ENCODE measurements around the gene ASTN2. TPM values are rescaled to one million over a fixed set of nuclear protein-coding genes. Genes with fewer than 3 reads are reported as not detected.

The ASTN2 gene
- total and polyA plus RNA-seq, 10 of the 15 experiments (the other 5 are each of a cell fraction or from before 2014, with no cell fraction given): 1.4 to 15.7 (median 7.0) TPM

DNA sequence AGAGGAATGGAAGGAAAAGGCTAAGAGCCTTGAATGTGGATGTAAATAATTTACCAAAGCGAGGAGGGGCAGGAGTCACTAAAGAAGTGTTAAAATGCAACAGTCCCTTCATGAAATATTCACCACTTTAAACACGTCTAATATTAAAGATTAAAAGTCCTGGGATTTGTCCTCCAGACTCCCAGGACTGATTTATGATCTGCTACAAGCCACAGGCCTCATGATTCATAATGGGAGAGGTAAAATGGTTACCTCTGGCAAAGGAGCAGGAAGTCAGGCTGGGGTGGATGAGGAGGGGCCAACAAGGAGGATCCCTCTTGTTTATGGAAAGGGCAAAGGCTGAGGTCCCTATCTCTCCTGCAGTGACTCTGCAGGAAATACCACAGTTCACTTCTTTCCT, 435.4 kb downstream of the ASTN2 start:
- H3K27ac ChIP-seq (ENCODE audit: control insufficient read depth, insufficient read depth): no peak overlapping the region
- H4K20me1 ChIP-seq (ENCODE audit: control insufficient read depth, insufficient read depth): no peaks in the 10 kb centered on the region
- DNase-seq (ENCODE audit: low read depth, low spot score) (no peak), FAIRE-seq (no peak), ATAC-seq (no peak)
- in situ Hi-C loops (cut with MboI): no loop called here
- RAD21 ChIA-PET (ENCODE audit: unreplicated experiment): no interaction called here
- no peaks in the 10 kb centered on the region for H3K36me3 ChIP-seq (ENCODE audit: control insufficient read depth in 2 of 2, insufficient read depth in 2 of 2, low read length in 1 of 2)
- intact Hi-C loops (cut with micrococcal nuclease; ENCODE audit: unreplicated experiment): loop anchor here (5.0 kb wide), 1 partner anchor 62 kb away; no protein-coding TSS in a partner anchor
- no peaks in the 10 kb centered on the region; the same call in 1 of the 2 replicates for H3K4me1 ChIP-seq (ENCODE audit: control insufficient read depth, insufficient read depth, low read length)
- 0% methylated on average over 2 of the region's 2 CpGs for WGBS (ENCODE audit: insufficient coverage, insufficient replicate concordance, low lambda C conversion rate, missing lambda C conversion rate)
- H3K27me3 ChIP-seq (replicated peaks in 1 of 2; ENCODE audit: control insufficient read depth in 2 of 2, insufficient read depth in 2 of 2, low read length in 1 of 2): no peaks in the 10 kb centered on the region; a peak in 2 of 4 replicates
- BruUV-seq (replicated peaks): no TSS peak
- no peak overlapping the region for H3K4me2 ChIP-seq (ENCODE audit: control insufficient read depth, insufficient read depth)
- POLR2A ChIA-PET: no interaction called here
- CTCF ChIA-PET: no interaction called here
- H3K79me2 ChIP-seq (ENCODE audit: control insufficient read depth, insufficient read depth, low read length): no peaks in the 10 kb centered on the region
- H3K9ac ChIP-seq (ENCODE audit: control insufficient read depth, insufficient read depth, low read length): no peak overlapping the region
- no peak overlapping the region for H2AFZ ChIP-seq (ENCODE audit: control insufficient read depth, low read depth, low read length)
- H3K9me3 ChIP-seq (replicated peaks; ENCODE audit: control insufficient read depth, insufficient read depth, low read length): no peaks in the 10 kb centered on the region
- no peak overlapping the region for H3K4me3 ChIP-seq
- SMC1A ChIA-PET (ENCODE audit: uncharacterized antibody, unreplicated experiment): no interaction called here
- TF ChIP-seq CREM (IDR thresholded peaks at IDR 0.05; ENCODE audit: low read depth) (no peak), IKZF1 (conservative IDR thresholded peaks at IDR 0.05) (no peak), TCF7 (IDR thresholded peaks at IDR 0.05; ENCODE audit: borderline replicate concordance) (no peak), JUNB (IDR thresholded peaks at IDR 0.05) (no peak), PRDM15 (CRISPR knock-in tag; IDR thresholded peaks at IDR 0.05) (no peak), RCOR1 (conservative IDR thresholded peaks at IDR 0.05; ENCODE audit: low read depth, low read length) (no peak), SREBF1 (IDR thresholded peaks at IDR 0.05; ENCODE audit: low read length) (no peak), GABPA (IDR thresholded peaks at IDR 0.05; ENCODE audit: low read depth) (no peak), NRF1 (conservative IDR thresholded peaks at IDR 0.05; ENCODE audit: low read depth, low read length) (no peak), KLF5 (IDR thresholded peaks at IDR 0.05; ENCODE audit: partially characterized antibody) (no peak), EZH2 (IDR thresholded peaks at IDR 0.05; ENCODE audit: borderline replicate concordance, control insufficient read depth, low read depth, low read length) (no peak), NBN (IDR thresholded peaks at IDR 0.05) (no peak), SUPT20H (IDR thresholded peaks at IDR 0.05; ENCODE audit: borderline replicate concordance, control insufficient read depth, low read depth, low read length) (no peak), POU2F2 (IDR thresholded peaks at IDR 0.05; ENCODE audit: borderline replicate concordance, low read depth, low read length) (no peak), EED (IDR thresholded peaks at IDR 0.05; ENCODE audit: low read depth) (no peak), CTCF (IDR thresholded peaks at IDR 0.05 in 2 of 3, conservative IDR thresholded peaks at IDR 0.05 in 1 of 3; ENCODE audit: control insufficient read depth in 2 of 3, extremely low read depth in 1 of 3, insufficient read depth in 1 of 3, low read depth in 3 of 3, low read length in 3 of 3) (no peak)
- TF ChIP-seq, protein P1, sequence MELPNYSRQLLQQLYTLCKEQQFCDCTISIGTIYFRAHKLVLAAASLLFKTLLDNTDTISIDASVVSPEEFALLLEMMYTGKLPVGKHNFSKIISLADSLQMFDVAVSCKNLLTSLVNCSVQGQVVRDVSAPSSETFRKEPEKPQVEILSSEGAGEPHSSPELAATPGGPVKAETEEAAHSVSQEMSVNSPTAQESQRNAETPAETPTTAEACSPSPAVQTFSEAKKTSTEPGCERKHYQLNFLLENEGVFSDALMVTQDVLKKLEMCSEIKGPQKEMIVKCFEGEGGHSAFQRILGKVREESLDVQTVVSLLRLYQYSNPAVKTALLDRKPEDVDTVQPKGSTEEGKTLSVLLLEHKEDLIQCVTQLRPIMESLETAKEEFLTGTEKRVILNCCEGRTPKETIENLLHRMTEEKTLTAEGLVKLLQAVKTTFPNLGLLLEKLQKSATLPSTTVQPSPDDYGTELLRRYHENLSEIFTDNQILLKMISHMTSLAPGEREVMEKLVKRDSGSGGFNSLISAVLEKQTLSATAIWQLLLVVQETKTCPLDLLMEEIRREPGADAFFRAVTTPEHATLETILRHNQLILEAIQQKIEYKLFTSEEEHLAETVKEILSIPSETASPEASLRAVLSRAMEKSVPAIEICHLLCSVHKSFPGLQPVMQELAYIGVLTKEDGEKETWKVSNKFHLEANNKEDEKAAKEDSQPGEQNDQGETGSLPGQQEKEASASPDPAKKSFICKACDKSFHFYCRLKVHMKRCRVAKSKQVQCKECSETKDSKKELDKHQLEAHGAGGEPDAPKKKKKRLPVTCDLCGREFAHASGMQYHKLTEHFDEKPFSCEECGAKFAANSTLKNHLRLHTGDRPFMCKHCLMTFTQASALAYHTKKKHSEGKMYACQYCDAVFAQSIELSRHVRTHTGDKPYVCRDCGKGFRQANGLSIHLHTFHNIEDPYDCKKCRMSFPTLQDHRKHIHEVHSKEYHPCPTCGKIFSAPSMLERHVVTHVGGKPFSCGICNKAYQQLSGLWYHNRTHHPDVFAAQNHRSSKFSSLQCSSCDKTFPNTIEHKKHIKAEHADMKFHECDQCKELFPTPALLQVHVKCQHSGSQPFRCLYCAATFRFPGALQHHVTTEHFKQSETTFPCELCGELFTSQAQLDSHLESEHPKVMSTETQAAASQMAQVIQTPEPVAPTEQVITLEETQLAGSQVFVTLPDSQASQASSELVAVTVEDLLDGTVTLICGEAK (IDR thresholded peaks at IDR 0.05; ENCODE audit: borderline replicate concordance): no peak
